H1 (cell line): ENCODE results near the gene DLEC1. TPM values are rescaled to one million over a fixed set of nuclear protein-coding genes. Genes with fewer than 3 reads are reported as not detected.
"Not testable (repeated sequence)": the region's sequence is repeated elsewhere in the genome, so short reads cannot be mapped to it uniquely, and the experiment has no call there.

Experiments used
- CTCF ChIA-PET: fragments of 300-600 bp; sonication (Branson Sonifier 250); formaldehyde crosslinking; loops from one replicate; lab custom pipeline; 2021; ENCODE audit not compliant: partially characterized antibody; lab: Charles Lee
- POLR2A ChIA-PET: fragments of 300-600 bp; sonication (Branson Sonifier 250); formaldehyde crosslinking; loops from one replicate; lab custom pipeline; 2021; ENCODE audit warnings: inconsistent platforms; ENCODE audit not compliant: partially characterized antibody; lab: Charles Lee
- DNase-seq, 2 experiments: peaks; one replicate each; pipeline versions ENCODE4 v3.0.0 to v3.0.0-alpha.2; 2010 to 2022; ENCODE audit warnings: low spot score in 2 of 2, low read depth in 1 of 2, mixed read lengths in 1 of 2
- FAIRE-seq: peaks from 2 replicates; lab custom pipeline; 2011; peaks lifted over from hg19 to GRCh38; lab: Jason Lieb, UNC
- H2AFZ ChIP-seq: 2 replicates; pipeline ENCODE4 v1.8.1; 2012; ENCODE audit warnings: low read length, inconsistent platforms
- H2AK5ac ChIP-seq: 2 replicates; pipeline ENCODE4 v1.6.1; 2013; ENCODE audit warnings: low read depth, low read length
- H2BK120ac ChIP-seq: replicated peaks from 2 replicates; pipeline ENCODE3; 2013; ENCODE audit warnings: low read depth, low read length, inconsistent platforms
- H2BK12ac ChIP-seq: 2 replicates; pipeline ENCODE4 v1.6.1; 2013; ENCODE audit warnings: low read depth, low read length
- H2BK15ac ChIP-seq: 2 replicates; pipeline ENCODE4 v1.6.1; 2013; ENCODE audit warnings: low read length
- H2BK20ac ChIP-seq: 2 replicates; pipeline ENCODE4 v1.6.1; 2013; ENCODE audit warnings: low read length
- H2BK5ac ChIP-seq: 2 replicates; pipeline ENCODE4 v1.6.1; 2013; ENCODE audit warnings: low read depth, low read length
- H3K14ac ChIP-seq: 2 replicates; pipeline ENCODE4 v1.6.1; 2013; ENCODE audit warnings: inconsistent platforms; ENCODE audit not compliant: insufficient read length
- H3K18ac ChIP-seq: 2 replicates; pipeline ENCODE4 v1.6.1; 2013; ENCODE audit warnings: low read length; ENCODE audit errors: extremely low read depth
- H3K23ac ChIP-seq: 2 replicates; pipeline ENCODE4 v1.6.1; 2013; ENCODE audit warnings: inconsistent platforms; ENCODE audit not compliant: insufficient read length
- H3K23me2 ChIP-seq: 2 replicates; pipeline ENCODE4 v1.6.1; 2013; ENCODE audit warnings: low read depth, low read length
- H3K27ac ChIP-seq: 2 replicates; pipeline ENCODE4 v1.6.1; 2011; ENCODE audit warnings: low read depth, low read length, inconsistent platforms
- H3K27me3 ChIP-seq, 4 experiments: replicated peaks in 1 of 4; 1 replicate in 1 of 4; 2 replicates in 3 of 4; pipeline versions ENCODE4 v1.6.1 to v1.8.1; 2011 to 2013; ENCODE audit warnings: low read length in 3 of 4, mild to moderate bottlenecking in 3 of 4, inconsistent platforms in 2 of 4, mixed read lengths in 2 of 4, moderate library complexity in 1 of 4; ENCODE audit not compliant: control insufficient read depth in 3 of 4, insufficient read depth in 3 of 4; ENCODE audit errors: extremely low read depth in 1 of 4
- H3K36me3 ChIP-seq, 4 experiments: 2 replicates each; pipeline versions ENCODE4 v1.6.1 to v1.8.1; 2011 to 2013; ENCODE audit warnings: mild to moderate bottlenecking in 4 of 4, low read length in 3 of 4, moderate library complexity in 2 of 4, control low read depth in 1 of 4, inconsistent platforms in 1 of 4; ENCODE audit not compliant: insufficient read depth in 4 of 4, control insufficient read depth in 2 of 4
- H3K4ac ChIP-seq: replicated peaks from 2 replicates; pipeline ENCODE3; 2013; ENCODE audit warnings: low read length, low read depth, mixed read lengths, inconsistent platforms; ENCODE audit not compliant: insufficient read length
- H3K4me1 ChIP-seq, 4 experiments: replicated peaks in 1 of 4; 1 replicate in 1 of 4; 2 replicates in 3 of 4; pipeline versions ENCODE4 v1.6.1 to v1.8.1; 2011 to 2013; ENCODE audit warnings: low read length in 3 of 4, inconsistent platforms in 2 of 4, mixed read lengths in 1 of 4; ENCODE audit not compliant: insufficient read depth in 4 of 4, control insufficient read depth in 3 of 4
- H3K4me2 ChIP-seq, 2 experiments: 2 replicates each; pipeline versions ENCODE4 v1.6.1 to v1.8.1; 2011 to 2013; ENCODE audit warnings: low read depth in 2 of 2, low read length in 2 of 2, control low read depth in 1 of 2, inconsistent platforms in 1 of 2, mild to moderate bottlenecking in 1 of 2; ENCODE audit not compliant: insufficient read depth in 1 of 2
- H3K4me3 ChIP-seq, 4 experiments: fragments of 200-600, 300-600 bp in 1 of 4; sonication (generic), shearing (Covaris generic), sonication (Bioruptor Twin) in 1 of 4; 2 replicates each; pipeline versions ENCODE4 v1.5.1 to v1.8.1; 2011 to 2016; ENCODE audit warnings: low read length in 4 of 4, low read depth in 3 of 4, control low read depth in 2 of 4, inconsistent platforms in 2 of 4, mild to moderate bottlenecking in 2 of 4, mixed read lengths in 1 of 4, moderate library complexity in 1 of 4; ENCODE audit not compliant: insufficient read depth in 2 of 4; ENCODE audit errors: extremely low read depth in 1 of 4
- H3K56ac ChIP-seq: replicated peaks from 2 replicates; pipeline ENCODE3; 2013; ENCODE audit warnings: low read depth, mild to moderate bottlenecking, mixed read lengths, low read length, inconsistent platforms; ENCODE audit not compliant: insufficient read length
- H3K79me1 ChIP-seq: 2 replicates; pipeline ENCODE4 v1.6.1; 2013; ENCODE audit warnings: low read depth, low read length, control low read depth
- H3K79me2 ChIP-seq, 2 experiments: 2 replicates each; pipeline versions ENCODE4 v1.6.1 to v1.8.1; 2012 to 2013; ENCODE audit warnings: low read length in 2 of 2, mild to moderate bottlenecking in 2 of 2, inconsistent platforms in 1 of 2; ENCODE audit not compliant: insufficient read depth in 2 of 2, control insufficient read depth in 1 of 2
- H3K9ac ChIP-seq, 4 experiments: replicated peaks in 1 of 4; 1 replicate in 1 of 4; 2 replicates in 3 of 4; pipeline versions ENCODE4 v1.6.1 to v1.8.1; 2011 to 2013; ENCODE audit warnings: low read depth in 3 of 4, low read length in 3 of 4, control low read depth in 2 of 4, mild to moderate bottlenecking in 2 of 4, moderate library complexity in 2 of 4, inconsistent platforms in 1 of 4; ENCODE audit errors: extremely low read depth in 1 of 4
- H3K9me3 ChIP-seq, 2 experiments: 2 replicates each; pipeline versions ENCODE4 v1.6.1 to v1.8.1; 2012 to 2013; ENCODE audit warnings: mild to moderate bottlenecking in 2 of 2, moderate library complexity in 2 of 2, control low read depth in 1 of 2, inconsistent platforms in 1 of 2, low read depth in 1 of 2, low read length in 1 of 2, mixed read lengths in 1 of 2; ENCODE audit not compliant: insufficient read depth in 2 of 2
- H4K20me1 ChIP-seq, 2 experiments: replicated peaks in 1 of 2; 2 replicates each; pipeline versions ENCODE3 to v1.8.1; 2011 to 2013; ENCODE audit warnings: inconsistent platforms in 2 of 2, low read length in 2 of 2, mild to moderate bottlenecking in 1 of 2; ENCODE audit not compliant: insufficient read depth in 2 of 2, control insufficient read depth in 1 of 2
- H4K5ac ChIP-seq: 2 replicates; pipeline ENCODE4 v1.6.1; 2013; ENCODE audit warnings: low read length, low read depth, mixed read lengths, inconsistent platforms; ENCODE audit not compliant: insufficient read length
- H4K8ac ChIP-seq: 2 replicates; pipeline ENCODE4 v1.8.0; 2013; ENCODE audit warnings: mild to moderate bottlenecking, moderate library complexity, low read length, inconsistent platforms; ENCODE audit not compliant: insufficient read depth; ENCODE audit errors: extremely low read depth
- H4K91ac ChIP-seq: replicated peaks from 2 replicates; pipeline ENCODE3; 2013; ENCODE audit warnings: low read length, mixed read lengths, inconsistent platforms; ENCODE audit not compliant: insufficient read length
- WGBS, 2 experiments: shearing (Covaris generic) in 1 of 2; methylation state at CpG; one replicate each; pipeline versions ENCODE4 v1.1.6 to v1.1.7; 2013 to 2015; ENCODE audit warnings: low lambda C conversion rate in 2 of 2, mixed read lengths in 2 of 2, inconsistent platforms in 1 of 2, low coverage in 1 of 2, missing lambda C conversion rate in 1 of 2; ENCODE audit not compliant: insufficient replicate concordance in 2 of 2, insufficient coverage in 1 of 2, insufficient read length in 1 of 2; ENCODE audit errors: extremely low coverage in 1 of 2, missing lambda C conversion rate in 1 of 2; 5-methylcytosine and 5-hydroxymethylcytosine counted together
- polyA plus RNA-seq, 7 experiments: library from polyadenylated mRNA; depleted of rRNA in 3 of 7; stranded (reverse) in 5 of 7; unstranded in 2 of 7; fragments of >200 nt in 5 of 7; fragments of 200-250 nt in 2 of 7; gene quantifications; 1 replicate in 5 of 7; 2 replicates in 1 of 7; 4 replicates in 1 of 7; pipeline versions ENCODE4 v1.2.1 to v1.2.3, GENCODE V29; 2011 to 2013; ENCODE audit warnings: missing spikeins in 2 of 7, mixed read lengths in 2 of 7
- total RNA-seq: library from RNA; stranded (reverse); fragmentation: NEBNext Ultra II Directional; extraction: Animal tissue kit (Norgen Biotek cat#: 25700); gene quantifications from 2 replicates; pipeline ENCODE4 v1.2.1, GENCODE V29; 2021

Gene DLEC1
- total and polyA plus RNA-seq, 2 of the 8 experiments (the other 6 are each of a cell fraction or from before 2014, with no cell fraction given): 0.26 to 0.76 TPM

GRCh38 chr3:38134517-38135143, 95.6 kb downstream of the DLEC1 start:
- H4K20me1 ChIP-seq, H3K4ac ChIP-seq, H2BK5ac ChIP-seq, H3K56ac ChIP-seq, H3K9ac ChIP-seq, H4K5ac ChIP-seq, H3K14ac ChIP-seq, H3K23ac ChIP-seq, H4K8ac ChIP-seq, H4K91ac ChIP-seq, H3K27ac ChIP-seq, H2BK12ac ChIP-seq, H2BK20ac ChIP-seq, H3K9me3 ChIP-seq, H2AK5ac ChIP-seq, H3K79me1 ChIP-seq, H2BK120ac ChIP-seq, H2BK15ac ChIP-seq, H3K4me3 ChIP-seq, H3K4me2 ChIP-seq, H3K18ac ChIP-seq, POLR2A ChIA-PET, FAIRE-seq, H2AFZ ChIP-seq, H3K27me3 ChIP-seq, DNase-seq: not testable (repeated sequence)
- CTCF ChIA-PET: interaction anchor here (2.3 to 9.6 kb wide), 2 partner anchors 16 to 527 kb away, joined by 6 to 105 read pairs; no protein-coding TSS in a partner anchor
- Histone ChIP-seq H3K4me1 (peaks cover 5 to 18% (median 13%) of the 10 kb centered on the region in 4 experiments), H3K23me2 (peaks cover 21% of the 10 kb centered on the region), H3K79me2 (peaks cover 0 to 10% of the 10 kb centered on the region in 2 experiments; a peak in 1 of 4 replicates), H3K36me3 (peaks cover 3 to 26% (median 11%) of the 10 kb centered on the region in 4 experiments)
- WGBS, 2 experiments: 97% methylated on average over 10 of the region's 10 CpGs; no CpG with 5 or more reads in 1 of the 2 experiments
